ENCODE data around the gene FLII. TPM values are rescaled to one million over a fixed set of nuclear protein-coding genes. Genes with fewer than 3 reads are reported as not detected.

Gene FLII
- total RNA-seq, 1 experiment from 2014 or later = 298 TPM

DNA sequence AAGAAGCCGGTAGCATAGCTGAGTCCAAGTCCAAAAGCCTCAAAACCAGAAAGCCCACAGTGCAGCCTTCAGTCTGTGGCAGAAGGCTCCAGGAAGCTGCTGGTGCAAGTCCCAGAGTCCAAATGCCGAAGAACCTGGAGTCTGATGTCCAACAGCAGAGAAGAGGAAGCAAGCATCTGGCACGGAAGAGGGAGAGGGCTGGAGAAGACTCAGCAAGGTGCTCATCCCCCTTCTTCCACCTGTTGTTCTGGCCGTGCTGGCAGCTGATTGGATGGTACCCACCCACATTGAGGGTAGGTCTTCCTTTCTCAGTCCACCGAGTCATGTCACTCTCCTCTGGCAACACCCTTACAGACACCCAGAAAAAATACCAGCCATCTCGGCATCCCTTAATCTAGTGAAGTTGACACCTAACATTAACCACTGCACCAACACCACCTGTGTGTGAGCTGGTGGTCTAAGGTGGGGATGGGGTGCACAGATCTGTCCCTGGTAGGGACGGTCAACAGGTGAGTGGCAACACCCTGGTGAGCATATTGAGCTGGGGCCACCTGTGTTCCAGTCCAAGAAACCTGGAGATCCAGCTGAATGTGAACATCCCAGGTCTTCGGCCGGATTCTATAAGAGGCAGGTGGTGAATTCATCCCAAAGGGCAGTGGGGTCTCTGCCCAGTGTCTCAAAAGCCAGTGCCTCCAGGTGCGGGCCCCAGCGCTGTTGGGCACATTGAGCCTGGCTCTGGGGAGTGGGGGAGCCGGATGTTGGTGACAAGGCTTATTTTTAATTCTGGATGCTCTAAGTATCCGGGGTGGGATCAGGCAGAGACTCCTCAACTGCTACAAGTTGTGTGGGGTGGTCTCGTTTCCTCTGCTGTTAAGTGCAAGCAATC, 11.8 kb upstream of the FLII start:
- Histone ChIP-seq H3K14ac (ENCODE audit: insufficient read depth, low read length) (no peak overlapping the region), H2AFZ (ENCODE audit: low read length) (no peak overlapping the region), H3K4me1 (ENCODE audit: insufficient read depth, low read length) (no peaks in the 10 kb centered on the region), H2BK20ac (ENCODE audit: low read depth, low read length, poor library complexity, severe bottlenecking) (no peak overlapping the region), H4K5ac (ENCODE audit: insufficient read length, low read depth, low read length) (no peak overlapping the region), H2BK12ac (ENCODE audit: insufficient read length, low read depth, low read length) (no peak overlapping the region), H3K4ac (ENCODE audit: low read depth, low read length) (no peak overlapping the region), H3K9ac (ENCODE audit: extremely low read depth, insufficient read length, low read length) (no peak overlapping the region), H2BK120ac (ENCODE audit: low read depth, low read length, poor library complexity, severe bottlenecking) (no peak overlapping the region), H3K79me2 (ENCODE audit: insufficient read depth, low read length) (no peaks in the 10 kb centered on the region), H3K56ac (ENCODE audit: insufficient read length, low read depth, low read length) (no peak overlapping the region), H2AK5ac (ENCODE audit: insufficient read length, low read length) (no peak overlapping the region), H2BK5ac (ENCODE audit: insufficient read length, low read length) (no peak overlapping the region), H3K23ac (ENCODE audit: insufficient read length, low read depth, low read length) (no peak overlapping the region), H3K23me2 (ENCODE audit: insufficient read length, low read depth, low read length, poor library complexity, severe bottlenecking) (no peaks in the 10 kb centered on the region), H3K9me3 (ENCODE audit: control insufficient read depth, low read depth, low read length) (no peaks in the 10 kb centered on the region), H4K20me1 (ENCODE audit: control insufficient read depth, insufficient read depth, insufficient read length) (no peaks in the 10 kb centered on the region), H3K4me2 (ENCODE audit: insufficient read depth, insufficient read length, low read length) (no peak overlapping the region), H3T11ph (ENCODE audit: low read length) (no peak overlapping the region), H2BK15ac (ENCODE audit: low read depth, low read length) (no peak overlapping the region), H4K91ac (ENCODE audit: insufficient read length, low read depth, low read length) (no peak overlapping the region), H3K27ac (ENCODE audit: insufficient read length, low read depth, low read length) (no peak overlapping the region), H3K18ac (ENCODE audit: insufficient read length, low read depth, low read length) (no peak overlapping the region), H3K79me1 (ENCODE audit: insufficient read depth, low read depth, low read length, poor library complexity, severe bottlenecking) (no peaks in the 10 kb centered on the region), H4K8ac (replicated peaks; ENCODE audit: insufficient read length, low read depth, low read length) (no peak overlapping the region), H3K27me3 (ENCODE audit: insufficient read depth, low read length) (no peaks in the 10 kb centered on the region)
- peaks cover 5 to 30% (median 21%) of the 10 kb centered on the region in 3 experiments; a peak in 5 of 7 replicates for H3K36me3 Mint-ChIP-seq (ENCODE audit: insufficient read depth in 1 of 3, low read depth in 3 of 3)
- no peaks in the 10 kb centered on the region for H3K9me3 Mint-ChIP-seq
- no peak overlapping the region; a peak in 1 of 7 replicates for H3K27ac Mint-ChIP-seq
- no peaks in the 10 kb centered on the region; the same call in none of the 2 replicates for H3K27me3 Mint-ChIP-seq (ENCODE audit: low read depth)
- TF ChIP-seq, protein P1, sequence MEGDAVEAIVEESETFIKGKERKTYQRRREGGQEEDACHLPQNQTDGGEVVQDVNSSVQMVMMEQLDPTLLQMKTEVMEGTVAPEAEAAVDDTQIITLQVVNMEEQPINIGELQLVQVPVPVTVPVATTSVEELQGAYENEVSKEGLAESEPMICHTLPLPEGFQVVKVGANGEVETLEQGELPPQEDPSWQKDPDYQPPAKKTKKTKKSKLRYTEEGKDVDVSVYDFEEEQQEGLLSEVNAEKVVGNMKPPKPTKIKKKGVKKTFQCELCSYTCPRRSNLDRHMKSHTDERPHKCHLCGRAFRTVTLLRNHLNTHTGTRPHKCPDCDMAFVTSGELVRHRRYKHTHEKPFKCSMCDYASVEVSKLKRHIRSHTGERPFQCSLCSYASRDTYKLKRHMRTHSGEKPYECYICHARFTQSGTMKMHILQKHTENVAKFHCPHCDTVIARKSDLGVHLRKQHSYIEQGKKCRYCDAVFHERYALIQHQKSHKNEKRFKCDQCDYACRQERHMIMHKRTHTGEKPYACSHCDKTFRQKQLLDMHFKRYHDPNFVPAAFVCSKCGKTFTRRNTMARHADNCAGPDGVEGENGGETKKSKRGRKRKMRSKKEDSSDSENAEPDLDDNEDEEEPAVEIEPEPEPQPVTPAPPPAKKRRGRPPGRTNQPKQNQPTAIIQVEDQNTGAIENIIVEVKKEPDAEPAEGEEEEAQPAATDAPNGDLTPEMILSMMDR (conservative IDR thresholded peaks at IDR 0.05) = no peak
- DNase-seq = no peak
- no peak overlapping the region for H3K4me3 Mint-ChIP-seq
- no CpG with 5 or more reads among the region's 14 CpGs for WGBS (ENCODE audit: extremely low coverage, insufficient read length, low lambda C conversion rate)
- H3K4me1 Mint-ChIP-seq = peaks cover 10 to 13% of the 10 kb centered on the region in 2 experiments
